Liver (tissue), 2 donors: ENCODE measurements around the gene ZNF705A.
"Not testable (repeated sequence)": the region's sequence is repeated elsewhere in the genome, so short reads cannot be mapped to it uniquely, and the experiment has no call there.

Experiments used
- TF ChIP-seq, protein P1 (sequence below): IDR thresholded peaks from 2 replicates; pipeline ENCODE4 v1.6.1; 2016; ENCODE audit warnings: antibody characterized with exemption
- TF ChIP-seq, protein P2 (sequence below): fragments of 150-350 bp; IDR thresholded peaks from 2 replicates; pipeline ENCODE4 v1.5.1; 2017; ENCODE audit warnings: improper control_type of control experiment, low read depth, low read length; ENCODE audit not compliant: missing input control
- TF ChIP-seq, protein P3 (sequence below): IDR thresholded peaks from 2 replicates; pipeline ENCODE4 v1.6.1; 2016; ENCODE audit warnings: antibody characterized with exemption, mild to moderate bottlenecking
- donor health status: healthy.

DNA sequence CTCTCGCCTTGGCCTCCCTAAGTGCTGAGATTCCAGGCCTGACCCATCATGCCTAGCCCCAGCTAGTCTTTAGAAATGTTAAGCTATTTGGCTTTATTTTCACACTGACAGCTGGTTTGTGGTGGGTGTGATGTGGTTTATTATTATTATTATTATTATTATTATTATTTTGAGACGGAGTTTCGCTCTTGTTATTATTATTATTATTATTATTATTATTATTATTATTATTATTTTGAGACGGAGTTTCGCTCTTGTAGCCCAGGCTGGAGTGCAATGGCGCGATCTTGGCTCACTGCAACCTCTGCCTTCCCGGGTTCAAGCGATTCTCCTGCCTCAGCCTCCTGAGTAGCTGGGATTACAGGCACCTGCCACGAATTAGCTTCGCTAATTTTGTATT lies 71.8 kb downstream of the ZNF705A start:
- TF ChIP-seq, protein P1, sequence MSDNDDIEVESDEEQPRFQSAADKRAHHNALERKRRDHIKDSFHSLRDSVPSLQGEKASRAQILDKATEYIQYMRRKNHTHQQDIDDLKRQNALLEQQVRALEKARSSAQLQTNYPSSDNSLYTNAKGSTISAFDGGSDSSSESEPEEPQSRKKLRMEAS, result not testable (repeated sequence)
- TF ChIP-seq, protein P2, sequence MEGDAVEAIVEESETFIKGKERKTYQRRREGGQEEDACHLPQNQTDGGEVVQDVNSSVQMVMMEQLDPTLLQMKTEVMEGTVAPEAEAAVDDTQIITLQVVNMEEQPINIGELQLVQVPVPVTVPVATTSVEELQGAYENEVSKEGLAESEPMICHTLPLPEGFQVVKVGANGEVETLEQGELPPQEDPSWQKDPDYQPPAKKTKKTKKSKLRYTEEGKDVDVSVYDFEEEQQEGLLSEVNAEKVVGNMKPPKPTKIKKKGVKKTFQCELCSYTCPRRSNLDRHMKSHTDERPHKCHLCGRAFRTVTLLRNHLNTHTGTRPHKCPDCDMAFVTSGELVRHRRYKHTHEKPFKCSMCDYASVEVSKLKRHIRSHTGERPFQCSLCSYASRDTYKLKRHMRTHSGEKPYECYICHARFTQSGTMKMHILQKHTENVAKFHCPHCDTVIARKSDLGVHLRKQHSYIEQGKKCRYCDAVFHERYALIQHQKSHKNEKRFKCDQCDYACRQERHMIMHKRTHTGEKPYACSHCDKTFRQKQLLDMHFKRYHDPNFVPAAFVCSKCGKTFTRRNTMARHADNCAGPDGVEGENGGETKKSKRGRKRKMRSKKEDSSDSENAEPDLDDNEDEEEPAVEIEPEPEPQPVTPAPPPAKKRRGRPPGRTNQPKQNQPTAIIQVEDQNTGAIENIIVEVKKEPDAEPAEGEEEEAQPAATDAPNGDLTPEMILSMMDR, result not testable (repeated sequence)
- TF ChIP-seq, protein P3, sequence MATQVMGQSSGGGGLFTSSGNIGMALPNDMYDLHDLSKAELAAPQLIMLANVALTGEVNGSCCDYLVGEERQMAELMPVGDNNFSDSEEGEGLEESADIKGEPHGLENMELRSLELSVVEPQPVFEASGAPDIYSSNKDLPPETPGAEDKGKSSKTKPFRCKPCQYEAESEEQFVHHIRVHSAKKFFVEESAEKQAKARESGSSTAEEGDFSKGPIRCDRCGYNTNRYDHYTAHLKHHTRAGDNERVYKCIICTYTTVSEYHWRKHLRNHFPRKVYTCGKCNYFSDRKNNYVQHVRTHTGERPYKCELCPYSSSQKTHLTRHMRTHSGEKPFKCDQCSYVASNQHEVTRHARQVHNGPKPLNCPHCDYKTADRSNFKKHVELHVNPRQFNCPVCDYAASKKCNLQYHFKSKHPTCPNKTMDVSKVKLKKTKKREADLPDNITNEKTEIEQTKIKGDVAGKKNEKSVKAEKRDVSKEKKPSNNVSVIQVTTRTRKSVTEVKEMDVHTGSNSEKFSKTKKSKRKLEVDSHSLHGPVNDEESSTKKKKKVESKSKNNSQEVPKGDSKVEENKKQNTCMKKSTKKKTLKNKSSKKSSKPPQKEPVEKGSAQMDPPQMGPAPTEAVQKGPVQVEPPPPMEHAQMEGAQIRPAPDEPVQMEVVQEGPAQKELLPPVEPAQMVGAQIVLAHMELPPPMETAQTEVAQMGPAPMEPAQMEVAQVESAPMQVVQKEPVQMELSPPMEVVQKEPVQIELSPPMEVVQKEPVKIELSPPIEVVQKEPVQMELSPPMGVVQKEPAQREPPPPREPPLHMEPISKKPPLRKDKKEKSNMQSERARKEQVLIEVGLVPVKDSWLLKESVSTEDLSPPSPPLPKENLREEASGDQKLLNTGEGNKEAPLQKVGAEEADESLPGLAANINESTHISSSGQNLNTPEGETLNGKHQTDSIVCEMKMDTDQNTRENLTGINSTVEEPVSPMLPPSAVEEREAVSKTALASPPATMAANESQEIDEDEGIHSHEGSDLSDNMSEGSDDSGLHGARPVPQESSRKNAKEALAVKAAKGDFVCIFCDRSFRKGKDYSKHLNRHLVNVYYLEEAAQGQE, result not testable (repeated sequence)
